IPS-15b (cell line): ENCODE data around the gene TNFAIP8.

ENCODE experiments used
- H3K27me3 ChIP-seq: one replicate; pipeline ENCODE4 v1.6.1; 2013; ENCODE audit warnings: low read length; ENCODE audit not compliant: control insufficient read depth, insufficient read depth
- H3K36me3 ChIP-seq: one replicate; pipeline ENCODE4 v1.6.1; 2013; ENCODE audit warnings: low read length; ENCODE audit not compliant: control insufficient read depth, insufficient read depth
- H3K4me1 ChIP-seq: one replicate; pipeline ENCODE4 v1.6.1; 2013; ENCODE audit warnings: mild to moderate bottlenecking, low read length; ENCODE audit not compliant: control insufficient read depth, insufficient read depth
- H3K4me3 ChIP-seq: one replicate; pipeline ENCODE4 v1.5.1; 2013; ENCODE audit warnings: low read depth, low read length
- H3K9ac ChIP-seq: one replicate; pipeline ENCODE4 v1.6.1; 2013; ENCODE audit warnings: low read depth, mild to moderate bottlenecking, low read length
- H3K9me3 ChIP-seq: one replicate; pipeline ENCODE4 v1.6.1; 2013; ENCODE audit warnings: mild to moderate bottlenecking, low read length; ENCODE audit not compliant: control insufficient read depth, insufficient read depth

The TNFAIP8 gene

DNA sequence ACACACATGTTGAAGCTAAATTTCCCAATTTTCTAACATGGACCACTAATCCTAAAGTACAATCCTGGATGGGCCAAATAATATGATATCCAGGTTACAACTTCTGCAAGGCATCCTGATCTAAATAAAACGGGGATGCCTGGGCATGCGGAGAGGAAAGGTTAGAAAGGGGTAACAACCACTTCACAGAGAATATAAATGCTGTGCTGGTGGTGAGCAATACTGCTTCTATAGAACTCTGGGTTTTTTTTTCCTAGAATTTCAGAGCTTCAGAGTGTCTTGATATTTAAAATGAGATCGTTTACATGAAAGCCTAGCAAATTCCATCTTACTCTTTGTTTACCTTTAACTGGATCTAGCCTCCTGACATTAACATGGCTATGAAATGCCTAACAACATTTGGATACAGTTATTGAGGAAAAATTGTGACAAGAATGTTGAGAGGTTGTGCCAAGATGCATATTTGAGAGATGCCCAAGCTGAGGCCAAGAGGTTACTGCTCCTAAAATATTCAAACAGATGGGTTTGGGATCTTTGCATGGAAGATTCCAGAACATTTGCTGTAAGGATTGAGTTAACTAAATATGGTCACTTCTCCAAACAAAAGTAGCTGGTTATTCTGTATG lies 22.4 kb downstream of the TNFAIP8 start:
- Histone ChIP-seq H3K9me3 (no peaks in the 10 kb centered on the region), H3K9ac (peak overlapping the region; percentile 26), H3K4me1 (peaks cover 7% of the 10 kb centered on the region), H3K27me3 (no peaks in the 10 kb centered on the region), H3K36me3 (no peaks in the 10 kb centered on the region), H3K4me3 (no peak overlapping the region)

- H3K9ac ChIP-seq, result no peak overlapping the region
Measured at GRCh38 chr5:119379096-119379495, 23.3 kb downstream of the TNFAIP8 start.

DNA sequence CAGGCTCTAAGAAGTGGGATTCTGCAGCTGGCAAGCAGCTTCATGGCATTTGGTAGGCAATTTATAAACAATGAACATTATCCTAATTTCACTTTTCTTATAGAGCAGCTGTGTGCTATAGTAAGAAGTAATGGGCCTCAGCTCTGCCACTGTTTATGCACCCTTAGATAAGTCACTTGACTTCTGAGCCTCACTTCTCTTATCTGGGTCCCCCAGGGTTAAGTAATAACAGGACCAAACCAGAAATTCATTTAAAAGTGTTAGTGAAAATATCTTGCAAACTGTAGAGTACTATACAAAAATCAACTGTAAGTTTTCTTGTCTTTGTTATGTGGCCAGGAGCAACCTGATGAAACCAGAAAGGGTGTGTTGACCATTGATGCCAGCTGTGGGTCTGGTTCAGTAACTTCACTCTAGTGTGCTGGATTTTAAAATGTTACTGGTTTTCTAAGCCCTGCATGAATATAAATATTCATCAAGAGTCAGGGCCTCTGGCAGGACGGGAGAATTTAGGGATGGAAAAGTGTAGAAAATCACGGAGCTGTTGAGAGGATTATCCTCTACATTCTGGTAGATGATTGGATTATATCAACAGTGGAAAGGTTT lies 24.2 kb downstream of the TNFAIP8 start:
- Histone ChIP-seq H3K9me3 (no peaks in the 10 kb centered on the region), H3K9ac (no peak overlapping the region), H3K36me3 (no peaks in the 10 kb centered on the region), H3K4me1 (peaks cover 7% of the 10 kb centered on the region), H3K27me3 (no peaks in the 10 kb centered on the region), H3K4me3 (no peak overlapping the region)

More at GRCh38 chr5:119379096-119379495, 23.3 kb downstream of the TNFAIP8 start:
- Histone ChIP-seq H3K4me1 (peaks cover 7% of the 10 kb centered on the region), H3K9me3 (no peaks in the 10 kb centered on the region), H3K27me3 (no peaks in the 10 kb centered on the region), H3K36me3 (no peaks in the 10 kb centered on the region), H3K4me3 (no peak overlapping the region)

DNA sequence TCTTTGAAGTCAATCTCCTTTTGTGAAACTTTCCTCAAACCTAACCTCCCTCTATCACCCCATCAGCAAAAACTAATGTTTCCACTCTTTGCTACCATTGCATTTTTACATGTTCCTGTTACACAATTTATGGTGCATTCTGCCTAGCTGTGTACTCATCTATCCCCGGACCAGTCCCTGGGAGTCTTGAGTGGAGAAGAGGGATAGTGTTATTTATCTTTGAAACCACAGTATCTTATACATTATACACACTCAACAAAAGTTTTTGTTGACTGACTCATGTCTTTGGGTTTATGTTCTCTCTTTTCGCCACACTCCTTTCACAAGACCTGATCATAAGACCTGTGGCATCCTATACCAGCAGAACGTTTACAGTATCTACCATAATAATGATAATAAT lies 26.4 kb downstream of the TNFAIP8 start:
- H3K9ac ChIP-seq, result no peak overlapping the region
- no peaks in the 10 kb centered on the region for H3K9me3 ChIP-seq
- peaks cover 9% of the 10 kb centered on the region for H3K4me1 ChIP-seq
- no peak overlapping the region for H3K4me3 ChIP-seq
- no peaks in the 10 kb centered on the region for H3K27me3 ChIP-seq
- no peaks in the 10 kb centered on the region for H3K36me3 ChIP-seq

GRCh38 chr5:119383008-119383407 lies 27.2 kb downstream of the TNFAIP8 start:
- no peaks in the 10 kb centered on the region for H3K27me3 ChIP-seq
- peaks cover 8% of the 10 kb centered on the region for H3K4me1 ChIP-seq
- H3K9me3 ChIP-seq, result no peaks in the 10 kb centered on the region
- H3K9ac ChIP-seq, result no peak overlapping the region
- H3K4me3 ChIP-seq, result no peak overlapping the region
- no peaks in the 10 kb centered on the region for H3K36me3 ChIP-seq

- Histone ChIP-seq H3K27me3 (no peaks in the 10 kb centered on the region), H3K9me3 (no peaks in the 10 kb centered on the region), H3K9ac (no peak overlapping the region), H3K4me3 (no peak overlapping the region), H3K4me1 (peaks cover 16% of the 10 kb centered on the region), H3K36me3 (no peaks in the 10 kb centered on the region)
Measured at GRCh38 chr5:119385136-119385535, 29.3 kb downstream of the TNFAIP8 start.

- no peaks in the 10 kb centered on the region for H3K36me3 ChIP-seq
- no peaks in the 10 kb centered on the region for H3K27me3 ChIP-seq
- H3K9me3 ChIP-seq, result no peaks in the 10 kb centered on the region
- peaks cover 16% of the 10 kb centered on the region for H3K4me1 ChIP-seq
- no peak overlapping the region for H3K4me3 ChIP-seq
- H3K9ac ChIP-seq, result no peak overlapping the region
Measured at GRCh38 chr5:119385536-119386128, 29.8 kb downstream of the TNFAIP8 start.

GRCh38 chr5:119386596-119387344 lies 31.0 kb downstream of the TNFAIP8 start:
- H3K9ac ChIP-seq, result no peak overlapping the region
- H3K36me3 ChIP-seq, result no peaks in the 10 kb centered on the region
- no peaks in the 10 kb centered on the region for H3K9me3 ChIP-seq
- H3K4me1 ChIP-seq, result peaks cover 16% of the 10 kb centered on the region
- no peaks in the 10 kb centered on the region for H3K27me3 ChIP-seq
- H3K4me3 ChIP-seq, result no peak overlapping the region

DNA sequence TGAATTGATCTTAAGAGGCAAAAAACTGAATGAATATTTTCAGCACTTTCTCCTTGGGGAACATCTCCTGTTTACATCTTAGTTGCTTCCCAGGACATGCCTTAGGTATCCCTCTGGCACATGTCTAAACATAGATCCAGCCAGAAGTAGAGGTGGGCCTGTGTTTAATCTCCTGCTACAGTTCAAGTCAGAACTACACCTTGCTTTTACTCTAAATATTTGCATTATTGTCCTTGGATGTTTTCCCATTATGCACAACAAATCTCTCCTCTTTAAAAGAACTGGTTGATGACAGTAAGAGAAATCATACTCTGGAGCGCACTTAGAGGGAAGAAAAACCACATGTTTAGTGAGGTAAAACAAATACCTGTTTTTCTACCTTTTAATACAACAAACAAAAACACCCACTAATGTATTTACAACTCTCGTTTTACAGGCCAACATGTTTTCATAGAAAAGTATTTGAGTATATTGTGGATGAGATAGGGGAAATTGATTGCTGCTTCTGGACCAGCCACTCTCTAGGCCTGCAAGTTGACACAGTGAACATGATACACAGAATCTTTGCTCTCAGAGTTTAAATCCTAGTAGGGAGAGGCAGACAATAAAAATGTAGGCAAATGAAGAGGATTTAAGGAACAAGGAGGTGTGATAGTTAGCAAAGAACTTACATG lies 32.3 kb downstream of the TNFAIP8 start:
- no peaks in the 10 kb centered on the region for H3K36me3 ChIP-seq
- H3K4me1 ChIP-seq, result peaks cover 16% of the 10 kb centered on the region
- H3K4me3 ChIP-seq, result no peak overlapping the region
- no peaks in the 10 kb centered on the region for H3K27me3 ChIP-seq
- no peak overlapping the region for H3K9ac ChIP-seq
- H3K9me3 ChIP-seq, result no peaks in the 10 kb centered on the region

DNA sequence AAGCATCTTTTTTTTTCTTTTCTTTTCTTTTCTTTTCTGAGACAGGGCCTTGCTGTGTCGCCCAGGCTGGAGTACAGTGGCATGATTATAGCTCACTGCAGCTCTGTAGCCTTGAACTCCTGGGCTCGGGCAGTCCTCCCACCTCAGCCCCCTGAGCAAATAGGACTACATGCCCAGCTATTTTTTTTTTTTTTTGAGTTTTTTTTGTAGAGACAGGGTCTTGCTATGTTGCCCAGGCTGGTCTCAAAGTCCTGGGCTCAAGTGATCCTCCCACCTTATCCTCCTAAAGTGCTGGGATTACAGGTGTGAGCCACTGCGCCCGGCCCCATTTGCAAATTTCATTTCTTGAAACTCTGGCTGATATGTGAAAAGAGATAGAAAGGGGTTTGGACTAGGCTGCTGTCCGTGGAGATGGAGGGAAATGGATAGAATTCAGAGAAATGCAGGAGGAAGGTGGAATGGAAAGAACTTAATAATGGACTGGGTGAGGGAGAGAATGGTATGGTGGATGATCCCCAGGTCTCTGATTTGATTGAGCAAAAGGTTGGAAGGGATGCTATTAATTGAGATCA lies 32.9 kb downstream of the TNFAIP8 start:
- Histone ChIP-seq H3K4me1 (peaks cover 16% of the 10 kb centered on the region), H3K27me3 (no peaks in the 10 kb centered on the region), H3K4me3 (no peak overlapping the region), H3K36me3 (no peaks in the 10 kb centered on the region), H3K9me3 (no peaks in the 10 kb centered on the region), H3K9ac (no peak overlapping the region)

- Histone ChIP-seq H3K4me1 (peaks cover 16% of the 10 kb centered on the region), H3K4me3 (no peak overlapping the region), H3K9me3 (no peaks in the 10 kb centered on the region), H3K27me3 (no peaks in the 10 kb centered on the region), H3K9ac (no peak overlapping the region), H3K36me3 (no peaks in the 10 kb centered on the region)
Measured at GRCh38 chr5:119389288-119390030, 33.6 kb downstream of the TNFAIP8 start.
